ENCODE data around the gene GRIA2. TPM values are rescaled to one million over a fixed set of nuclear protein-coding genes. Genes with fewer than 3 reads are reported as not detected.
"Not testable (repeated sequence)": the region's sequence is repeated elsewhere in the genome, so short reads cannot be mapped to it uniquely, and the experiment has no call there.

GRIA2 gene
- 0.06 TPM for total RNA-seq (2013)
- polyA plus RNA-seq (not detected), polyA minus RNA-seq (not detected in 2 replicates), total RNA-seq (0 to 4.7 (median 0.17) reads per million in 11 experiments)

GRCh38 chr4:157220371-157220881 lies at the start of gene GRIA2:
Gene GRIA2, plus strand, starts transcription at chr4:157220728. Its CDS starts 315 bp downstream, at chr4:157221043.
- TF ChIP-seq, protein P1, sequence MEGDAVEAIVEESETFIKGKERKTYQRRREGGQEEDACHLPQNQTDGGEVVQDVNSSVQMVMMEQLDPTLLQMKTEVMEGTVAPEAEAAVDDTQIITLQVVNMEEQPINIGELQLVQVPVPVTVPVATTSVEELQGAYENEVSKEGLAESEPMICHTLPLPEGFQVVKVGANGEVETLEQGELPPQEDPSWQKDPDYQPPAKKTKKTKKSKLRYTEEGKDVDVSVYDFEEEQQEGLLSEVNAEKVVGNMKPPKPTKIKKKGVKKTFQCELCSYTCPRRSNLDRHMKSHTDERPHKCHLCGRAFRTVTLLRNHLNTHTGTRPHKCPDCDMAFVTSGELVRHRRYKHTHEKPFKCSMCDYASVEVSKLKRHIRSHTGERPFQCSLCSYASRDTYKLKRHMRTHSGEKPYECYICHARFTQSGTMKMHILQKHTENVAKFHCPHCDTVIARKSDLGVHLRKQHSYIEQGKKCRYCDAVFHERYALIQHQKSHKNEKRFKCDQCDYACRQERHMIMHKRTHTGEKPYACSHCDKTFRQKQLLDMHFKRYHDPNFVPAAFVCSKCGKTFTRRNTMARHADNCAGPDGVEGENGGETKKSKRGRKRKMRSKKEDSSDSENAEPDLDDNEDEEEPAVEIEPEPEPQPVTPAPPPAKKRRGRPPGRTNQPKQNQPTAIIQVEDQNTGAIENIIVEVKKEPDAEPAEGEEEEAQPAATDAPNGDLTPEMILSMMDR (IDR thresholded peaks at IDR 0.05) = no peak
- H3K27me3 ChIP-seq (ENCODE audit: control insufficient read depth in 2 of 2, insufficient read depth in 2 of 2, low read length in 2 of 2) = peaks cover 42 to 60% of the 10 kb centered on the region in 2 donors
- no peaks in the 10 kb centered on the region for H3K79me2 ChIP-seq (ENCODE audit: insufficient read depth, low read length)
- peaks cover 49 to 68% (median 53%) of the 10 kb centered on the region in 3 donors for H3K27me3 Mint-ChIP-seq (ENCODE audit: low read depth in 3 of 3)
- intact Hi-C loops (cut with micrococcal nuclease) = no loop called here
- H3K4me1 Mint-ChIP-seq = peaks cover 8% of the 10 kb centered on the region
- H3K9me3 ChIP-seq (replicated peaks in 1 of 2; ENCODE audit: control insufficient read depth in 1 of 2, insufficient read depth in 1 of 2, low read length in 2 of 2) = peaks cover 3 to 31% of the 10 kb centered on the region in 2 donors
- H3K4me3 ChIP-seq (replicated peaks in 1 of 3; ENCODE audit: low read depth in 2 of 3, low read length in 3 of 3) = no peak within 1 kb of the TSS
- H3K9ac ChIP-seq (ENCODE audit: insufficient read depth, low read length, poor library complexity, severe bottlenecking) = no peak within 1 kb of the TSS
- H3K36me3 Mint-ChIP-seq = peaks cover 0 to 7% of the 10 kb centered on the region in 2 donors
- H3K9me3 Mint-ChIP-seq = peaks cover 0 to 16% (median 9%) of the 10 kb centered on the region in 7 donors
- no peaks in the 10 kb centered on the region for H3K4me1 ChIP-seq (ENCODE audit: control insufficient read depth in 1 of 2, insufficient read depth in 2 of 2, low read length in 2 of 2)
- H3K4me3 Mint-ChIP-seq = peak within 1 kb of the TSS in 1 of 2 donors; percentile 87
- H4K20me1 ChIP-seq (ENCODE audit: insufficient read depth, low read length) = no peaks in the 10 kb centered on the region
- DNase-seq = peak in 1 of 3 donors; percentile 7
- no peak within 1 kb of the TSS for H3K27ac ChIP-seq (ENCODE audit: low read depth in 1 of 2, low read length in 2 of 2)
- no peaks in the 10 kb centered on the region for H3K36me3 ChIP-seq (replicated peaks in 1 of 2; ENCODE audit: control insufficient read depth in 1 of 2, insufficient read depth in 2 of 2, low read length in 2 of 2)
- H2AFZ ChIP-seq (ENCODE audit: insufficient read depth, low read depth, low read length, poor library complexity, severe bottlenecking) = no peak within 1 kb of the TSS
- WGBS (ENCODE audit: insufficient coverage) = 2% methylated on average over 56 of the region's 57 CpGs
- peak within 1 kb of the TSS; percentile 45 for H3K4me2 ChIP-seq (replicated peaks; ENCODE audit: extremely low read depth, low read length, poor library complexity, severe bottlenecking)
- no peak within 1 kb of the TSS for H3K27ac Mint-ChIP-seq

GRCh38 chr4:157172011-157172410 lies 48.5 kb upstream of the GRIA2 start:
- Mint-ChIP-seq H3K4me3 (no peak overlapping the region), H3K27ac (no peak overlapping the region), H3K27me3 (ENCODE audit: low read depth in 3 of 3) (no peaks in the 10 kb centered on the region), H3K36me3 (no peaks in the 10 kb centered on the region), H3K4me1 (no peaks in the 10 kb centered on the region), H3K9me3 (peaks cover 0 to 2% (median 0%) of the 10 kb centered on the region in 7 donors)
- Histone ChIP-seq H3K9me3 (replicated peaks in 1 of 2; ENCODE audit: control insufficient read depth in 1 of 2, insufficient read depth in 1 of 2, low read length in 2 of 2) (no peaks in the 10 kb centered on the region), H3K79me2 (ENCODE audit: insufficient read depth, low read length) (no peaks in the 10 kb centered on the region), H4K20me1 (ENCODE audit: insufficient read depth, low read length) (no peaks in the 10 kb centered on the region), H3K4me3 (replicated peaks in 1 of 3; ENCODE audit: low read depth in 2 of 3, low read length in 3 of 3) (no peak overlapping the region), H3K36me3 (replicated peaks in 1 of 2; ENCODE audit: control insufficient read depth in 1 of 2, insufficient read depth in 2 of 2, low read length in 2 of 2) (no peaks in the 10 kb centered on the region), H2AFZ (ENCODE audit: insufficient read depth, low read depth, low read length, poor library complexity, severe bottlenecking) (no peak overlapping the region), H3K4me2 (replicated peaks; ENCODE audit: extremely low read depth, low read length, poor library complexity, severe bottlenecking) (no peak overlapping the region), H3K4me1 (ENCODE audit: control insufficient read depth in 1 of 2, insufficient read depth in 2 of 2, low read length in 2 of 2) (no peaks in the 10 kb centered on the region), H3K27ac (ENCODE audit: low read depth in 1 of 2, low read length in 2 of 2) (no peak overlapping the region), H3K9ac (ENCODE audit: insufficient read depth, low read length, poor library complexity, severe bottlenecking) (no peak overlapping the region), H3K27me3 (ENCODE audit: control insufficient read depth in 2 of 2, insufficient read depth in 2 of 2, low read length in 2 of 2) (no peaks in the 10 kb centered on the region)
- no peak for DNase-seq
- intact Hi-C loops (cut with micrococcal nuclease) = no loop called here
- TF ChIP-seq, protein P1 (IDR thresholded peaks at IDR 0.05) = no peak
- WGBS (ENCODE audit: insufficient coverage) = no CpG with 5 or more reads among the region's 3 CpGs

DNA sequence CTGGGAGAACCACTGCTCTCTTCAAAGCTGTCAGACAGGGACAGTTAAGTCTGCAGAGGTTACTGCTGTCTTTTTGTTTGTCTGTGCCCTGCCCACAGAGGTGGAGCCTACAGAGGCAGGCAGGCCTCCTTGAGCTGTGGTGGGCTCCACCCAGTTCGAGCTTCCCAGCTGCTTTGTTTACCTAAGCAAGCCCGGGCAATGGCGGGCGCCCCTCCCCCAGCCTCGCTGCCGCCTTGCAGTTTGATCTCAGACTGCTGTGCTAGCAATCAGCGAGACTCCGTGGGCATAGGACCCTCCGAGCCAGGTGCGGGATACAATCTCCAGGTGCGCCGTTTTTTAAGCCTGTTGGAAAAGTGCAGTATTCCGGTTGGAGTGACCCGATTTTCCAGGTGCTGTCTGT lies 40.3 kb upstream of the GRIA2 start:
- H3K79me2 ChIP-seq (ENCODE audit: insufficient read depth, low read length); H3K4me1 Mint-ChIP-seq; DNase-seq; H4K20me1 ChIP-seq (ENCODE audit: insufficient read depth, low read length); H3K4me3 ChIP-seq (replicated peaks in 1 of 3; ENCODE audit: low read depth in 2 of 3, low read length in 3 of 3); H3K27me3 Mint-ChIP-seq (ENCODE audit: low read depth in 3 of 3); H3K27ac Mint-ChIP-seq; H2AFZ ChIP-seq (ENCODE audit: insufficient read depth, low read depth, low read length, poor library complexity, severe bottlenecking); H3K9ac ChIP-seq (ENCODE audit: insufficient read depth, low read length, poor library complexity, severe bottlenecking); H3K27ac ChIP-seq (ENCODE audit: low read depth in 1 of 2, low read length in 2 of 2); H3K27me3 ChIP-seq (ENCODE audit: control insufficient read depth in 2 of 2, insufficient read depth in 2 of 2, low read length in 2 of 2); H3K36me3 Mint-ChIP-seq; H3K9me3 ChIP-seq (replicated peaks in 1 of 2; ENCODE audit: control insufficient read depth in 1 of 2, insufficient read depth in 1 of 2, low read length in 2 of 2); H3K36me3 ChIP-seq (replicated peaks in 1 of 2; ENCODE audit: control insufficient read depth in 1 of 2, insufficient read depth in 2 of 2, low read length in 2 of 2); H3K4me1 ChIP-seq (ENCODE audit: control insufficient read depth in 1 of 2, insufficient read depth in 2 of 2, low read length in 2 of 2); H3K4me3 Mint-ChIP-seq; H3K4me2 ChIP-seq (replicated peaks; ENCODE audit: extremely low read depth, low read length, poor library complexity, severe bottlenecking): not testable (repeated sequence)
- 99% methylated on average over 9 of the region's 14 CpGs for WGBS (ENCODE audit: insufficient coverage)
- intact Hi-C loops (cut with micrococcal nuclease) = loop anchor here in 1 of 2 donors (10.0 kb wide), 1 partner anchor 875 kb away; no protein-coding TSS in a partner anchor
- H3K9me3 Mint-ChIP-seq = peaks cover 3 to 11% (median 5%) of the 10 kb centered on the region in 7 donors
